Natural killer cell treated with Interleukin-12 subunit alpha and Interleukin-12 subunit beta and Interleukin-15 and Interleukin-18, amount 100 ng/mL, for 72 hours (primary cell): Measurements from ENCODE around the gene TMEM92. TPM values are rescaled to one million over a fixed set of nuclear protein-coding genes. Genes with fewer than 3 reads are reported as not detected.
"Not testable (repeated sequence)": the region's sequence is repeated elsewhere in the genome, so short reads cannot be mapped to it uniquely, and the experiment has no call there.

Experiments
- ATAC-seq, 2 donors: fragments of 150-1000 bp; cut with Tn5 transposase in 1 of 2; sonication (Bioruptor Pico), chemical (Tn5 transposase) in 1 of 2; 2 replicates each; pipeline ENCODE4 v1.10.0; 2021
- DNase-seq: peaks from one replicate; pipeline ENCODE4 v3.0.0; 2022; ENCODE audit warnings: low spot score
- H3K27ac Mint-ChIP-seq, 2 donors: 1 replicate in 1 of 2; 2 replicates in 1 of 2; pipeline ENCODE4 v1.8.0; 2022; ENCODE audit warnings: mixed read lengths in 2 of 2, mild to moderate bottlenecking in 1 of 2, moderate library complexity in 1 of 2
- H3K27me3 Mint-ChIP-seq, 2 donors: 1 replicate in 1 of 2; 2 replicates in 1 of 2; pipeline ENCODE4 v1.8.0; 2022; ENCODE audit warnings: mixed read lengths in 2 of 2
- H3K36me3 Mint-ChIP-seq: one replicate; pipeline ENCODE4 v1.8.0; 2022; ENCODE audit warnings: mixed read lengths
- H3K4me1 Mint-ChIP-seq, 2 donors: 1 replicate in 1 of 2; 2 replicates in 1 of 2; pipeline ENCODE4 v1.8.0; 2022; ENCODE audit warnings: low read depth in 2 of 2, mixed read lengths in 2 of 2, mild to moderate bottlenecking in 1 of 2
- H3K4me3 Mint-ChIP-seq: one replicate; pipeline ENCODE4 v1.8.0; 2022; ENCODE audit warnings: mixed read lengths
- H3K9me3 Mint-ChIP-seq: 2 replicates; pipeline ENCODE4 v1.8.0; 2022; ENCODE audit warnings: mixed read lengths
- total RNA-seq, 2 donors: library from RNA; stranded (reverse); gene quantifications; one replicate each; pipeline ENCODE4 v1.2.3, GENCODE V29; 2022

The TMEM92 gene
- total RNA-seq, 2 donors from 2014 or later: not detected

- H3K4me1 Mint-ChIP-seq: peaks cover 0 to 9% of the 10 kb centered on the region in 2 donors
- H3K27ac Mint-ChIP-seq: no peak overlapping the region
- ATAC-seq (no peak), DNase-seq (no peak)
- no peaks in the 10 kb centered on the region for H3K9me3 Mint-ChIP-seq
- no peaks in the 10 kb centered on the region for H3K36me3 Mint-ChIP-seq
- peaks cover 13 to 17% of the 10 kb centered on the region in 2 donors for H3K27me3 Mint-ChIP-seq
- H3K4me3 Mint-ChIP-seq: no peak overlapping the region
These were observed 7.7 kb upstream of the TMEM92 start for GRCh38 chr17:50266384-50267073.

- no peaks in the 10 kb centered on the region for H3K36me3 Mint-ChIP-seq
- DNase-seq: no peak
- no peak overlapping the region for H3K4me3 Mint-ChIP-seq
- H3K9me3 Mint-ChIP-seq: no peaks in the 10 kb centered on the region
- no peak overlapping the region for H3K27ac Mint-ChIP-seq
- H3K4me1 Mint-ChIP-seq: peaks cover under 1 to 8% of the 10 kb centered on the region in 2 donors
- no peak for ATAC-seq
- H3K27me3 Mint-ChIP-seq: peaks cover 14 to 15% of the 10 kb centered on the region in 2 donors
These were observed 7.0 kb upstream of the TMEM92 start for GRCh38 chr17:50267074-50267841.

GRCh38 chr17:50268026-50268425 is 6.2 kb upstream of the TMEM92 start:
- no peak overlapping the region for H3K27ac Mint-ChIP-seq
- ATAC-seq: no peak
- H3K27me3 Mint-ChIP-seq: peaks cover 20 to 21% of the 10 kb centered on the region in 2 donors
- no peak for DNase-seq
- H3K4me1 Mint-ChIP-seq: peaks cover 8 to 13% of the 10 kb centered on the region in 2 donors
- H3K36me3 Mint-ChIP-seq: no peaks in the 10 kb centered on the region
- H3K9me3 Mint-ChIP-seq: no peaks in the 10 kb centered on the region
- no peak overlapping the region for H3K4me3 Mint-ChIP-seq

- DNase-seq (no peak), ATAC-seq (no peak)
- Mint-ChIP-seq H3K9me3 (no peaks in the 10 kb centered on the region), H3K4me1 (peaks cover 8% of the 10 kb centered on the region in 2 donors), H3K4me3 (no peak overlapping the region), H3K27me3 (peaks cover 14 to 15% of the 10 kb centered on the region in 2 donors), H3K27ac (no peak overlapping the region), H3K36me3 (no peaks in the 10 kb centered on the region)
These were observed 5.5 kb upstream of the TMEM92 start for GRCh38 chr17:50268743-50269275.

- Mint-ChIP-seq H3K4me3 (no peak overlapping the region), H3K4me1 (peaks cover 8 to 11% of the 10 kb centered on the region in 2 donors), H3K27me3 (peaks cover 10 to 17% of the 10 kb centered on the region in 2 donors), H3K27ac (no peak overlapping the region), H3K9me3 (no peaks in the 10 kb centered on the region), H3K36me3 (no peaks in the 10 kb centered on the region)
- DNase-seq (no peak), ATAC-seq (peak; percentile 69 to 71)
These were observed 4.5 kb upstream of the TMEM92 start for GRCh38 chr17:50269477-50270434.

- no peaks in the 10 kb centered on the region for H3K36me3 Mint-ChIP-seq
- peaks cover 10 to 22% of the 10 kb centered on the region in 2 donors for H3K27me3 Mint-ChIP-seq
- ATAC-seq: peak; percentile 12 to 38
- no peak for DNase-seq
- H3K4me3 Mint-ChIP-seq: no peak overlapping the region
- H3K9me3 Mint-ChIP-seq: no peaks in the 10 kb centered on the region
- H3K27ac Mint-ChIP-seq: no peak overlapping the region
- peaks cover 8 to 11% of the 10 kb centered on the region in 2 donors for H3K4me1 Mint-ChIP-seq
These were observed 3.6 kb upstream of the TMEM92 start for GRCh38 chr17:50270435-50271362.

GRCh38 chr17:50271363-50271750 is 2.9 kb upstream of the TMEM92 start:
- not testable (repeated sequence) for DNase-seq, H3K27ac Mint-ChIP-seq, H3K4me3 Mint-ChIP-seq

GRCh38 chr17:50272246-50272645 is 2.0 kb upstream of the TMEM92 start:
- ATAC-seq (no peak), DNase-seq (no peak)
- Mint-ChIP-seq H3K36me3 (no peaks in the 10 kb centered on the region), H3K9me3 (no peaks in the 10 kb centered on the region), H3K4me3 (peak overlapping the region; percentile 87), H3K27me3 (peaks cover 19 to 27% of the 10 kb centered on the region in 2 donors), H3K4me1 (peaks cover 8 to 11% of the 10 kb centered on the region in 2 donors), H3K27ac (peak overlapping the region in 1 of 2 donors; percentile 61)

More at GRCh38 chr17:50271363-50271750, 2.9 kb upstream of the TMEM92 start:
- Mint-ChIP-seq H3K4me1 (peaks cover 8 to 11% of the 10 kb centered on the region in 2 donors), H3K27me3 (peaks cover 10 to 20% of the 10 kb centered on the region in 2 donors)
- not testable (repeated sequence) for ATAC-seq, H3K36me3 Mint-ChIP-seq, H3K9me3 Mint-ChIP-seq

- H3K9me3 Mint-ChIP-seq: no peaks in the 10 kb centered on the region
- ATAC-seq (peak; percentile 53 to 81), DNase-seq (no peak)
- H3K36me3 Mint-ChIP-seq: no peaks in the 10 kb centered on the region
- peaks cover 8 to 11% of the 10 kb centered on the region in 2 donors for H3K4me1 Mint-ChIP-seq
- H3K27me3 Mint-ChIP-seq: peaks cover 22 to 28% of the 10 kb centered on the region in 2 donors
- peak overlapping the region; percentile 87 for H3K4me3 Mint-ChIP-seq
- H3K27ac Mint-ChIP-seq: peak overlapping the region; percentile 52 to 61
These were observed 1.3 kb upstream of the TMEM92 start for GRCh38 chr17:50272711-50273653.

GRCh38 chr17:50273654-50274040 is 619 bp upstream of the TMEM92 start:
- no peak overlapping the region for H3K4me3 Mint-ChIP-seq
- H3K36me3 Mint-ChIP-seq: no peaks in the 10 kb centered on the region
- H3K27ac Mint-ChIP-seq: no peak overlapping the region
- H3K9me3 Mint-ChIP-seq: no peaks in the 10 kb centered on the region
- DNase-seq: no peak
- peaks cover 8 to 11% of the 10 kb centered on the region in 2 donors for H3K4me1 Mint-ChIP-seq
- peaks cover 22 to 28% of the 10 kb centered on the region in 2 donors for H3K27me3 Mint-ChIP-seq
- no peak for ATAC-seq

GRCh38 chr17:50274897-50275221 is 593 bp downstream of the TMEM92 start:
- Mint-ChIP-seq H3K27ac (no peak overlapping the region), H3K36me3 (no peaks in the 10 kb centered on the region), H3K4me1 (peaks cover 8 to 11% of the 10 kb centered on the region in 2 donors), H3K9me3 (no peaks in the 10 kb centered on the region), H3K4me3 (no peak overlapping the region), H3K27me3 (peaks cover 22 to 30% of the 10 kb centered on the region in 2 donors)
- ATAC-seq (no peak), DNase-seq (no peak)

GRCh38 chr17:50275279-50275678 is 1.0 kb downstream of the TMEM92 start:
- no peaks in the 10 kb centered on the region for H3K9me3 Mint-ChIP-seq
- H3K27me3 Mint-ChIP-seq: peaks cover 22 to 30% of the 10 kb centered on the region in 2 donors
- peaks cover 8 to 11% of the 10 kb centered on the region in 2 donors for H3K4me1 Mint-ChIP-seq
- ATAC-seq: no peak
- H3K36me3 Mint-ChIP-seq: no peaks in the 10 kb centered on the region
- no peak overlapping the region for H3K27ac Mint-ChIP-seq
- no peak overlapping the region for H3K4me3 Mint-ChIP-seq
- no peak for DNase-seq
